Measurements from ENCODE around the gene CDCP2.

Gene CDCP2

DNA sequence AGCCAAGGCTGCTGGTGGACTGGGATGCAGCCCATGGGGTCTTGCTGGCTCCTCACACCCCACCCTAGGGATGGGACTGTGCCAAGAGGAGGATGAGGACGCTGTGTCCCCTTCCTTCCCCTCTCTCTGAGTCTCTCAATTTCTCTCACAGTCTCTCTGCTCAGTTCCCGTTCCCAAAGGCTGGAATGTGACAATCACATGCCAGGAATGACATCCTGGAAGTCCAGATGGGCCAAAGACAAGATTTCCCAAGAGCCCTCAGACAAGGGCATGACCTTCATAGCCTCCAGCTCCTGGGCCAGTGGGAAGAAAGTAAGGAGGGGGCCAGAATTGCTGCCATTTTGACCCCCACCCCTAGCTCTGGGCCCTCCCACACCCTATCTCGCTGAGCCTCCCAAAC is 7.6 kb upstream of the CDCP2 start:
- TF ChIP-seq, protein P1, sequence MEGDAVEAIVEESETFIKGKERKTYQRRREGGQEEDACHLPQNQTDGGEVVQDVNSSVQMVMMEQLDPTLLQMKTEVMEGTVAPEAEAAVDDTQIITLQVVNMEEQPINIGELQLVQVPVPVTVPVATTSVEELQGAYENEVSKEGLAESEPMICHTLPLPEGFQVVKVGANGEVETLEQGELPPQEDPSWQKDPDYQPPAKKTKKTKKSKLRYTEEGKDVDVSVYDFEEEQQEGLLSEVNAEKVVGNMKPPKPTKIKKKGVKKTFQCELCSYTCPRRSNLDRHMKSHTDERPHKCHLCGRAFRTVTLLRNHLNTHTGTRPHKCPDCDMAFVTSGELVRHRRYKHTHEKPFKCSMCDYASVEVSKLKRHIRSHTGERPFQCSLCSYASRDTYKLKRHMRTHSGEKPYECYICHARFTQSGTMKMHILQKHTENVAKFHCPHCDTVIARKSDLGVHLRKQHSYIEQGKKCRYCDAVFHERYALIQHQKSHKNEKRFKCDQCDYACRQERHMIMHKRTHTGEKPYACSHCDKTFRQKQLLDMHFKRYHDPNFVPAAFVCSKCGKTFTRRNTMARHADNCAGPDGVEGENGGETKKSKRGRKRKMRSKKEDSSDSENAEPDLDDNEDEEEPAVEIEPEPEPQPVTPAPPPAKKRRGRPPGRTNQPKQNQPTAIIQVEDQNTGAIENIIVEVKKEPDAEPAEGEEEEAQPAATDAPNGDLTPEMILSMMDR (IDR thresholded peaks at IDR 0.05; ENCODE audit: insufficient read depth, low read length, poor library complexity, severe bottlenecking): no peak
- H3K36me3 ChIP-seq (ENCODE audit: control insufficient read depth, insufficient read depth, low read length): no peaks in the 10 kb centered on the region
- no peak for DNase-seq (ENCODE audit: extremely low read depth, insufficient read length)
- H3K27me3 ChIP-seq (replicated peaks; ENCODE audit: control insufficient read depth, insufficient read depth, low read length): no peaks in the 10 kb centered on the region
- H3K4me3 ChIP-seq (replicated peaks; ENCODE audit: low read depth, low read length): no peak overlapping the region

DNA sequence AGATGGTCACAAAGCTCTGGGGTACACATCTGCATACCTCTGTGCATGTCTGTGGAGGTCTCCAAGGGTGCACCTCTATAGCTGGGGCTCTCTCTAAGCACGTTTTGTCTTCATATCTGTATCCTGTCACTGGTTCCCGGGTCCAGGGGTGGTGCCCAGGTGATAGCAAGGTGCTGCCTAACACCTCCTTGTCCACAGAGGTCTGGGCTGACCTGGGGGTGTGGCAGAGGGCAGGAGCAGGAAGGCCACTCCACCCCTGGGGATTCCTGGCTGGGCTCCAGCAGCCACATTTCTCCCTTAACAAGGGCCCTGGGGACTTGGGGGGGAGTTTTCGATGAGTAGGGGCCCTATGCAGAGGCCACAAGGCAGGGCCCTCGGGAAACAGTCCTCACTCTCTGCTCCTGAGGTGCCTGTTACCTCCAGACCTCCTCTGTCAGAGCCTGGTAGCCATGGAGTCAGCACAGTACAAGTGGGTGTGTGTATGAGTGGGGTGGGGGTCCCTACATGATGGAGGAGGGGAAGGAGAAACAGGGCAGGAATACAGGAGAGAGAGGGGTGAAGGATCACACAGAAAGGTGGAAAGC is 7.0 kb upstream of the CDCP2 start:
- DNase-seq (ENCODE audit: extremely low read depth, insufficient read length): no peak
- TF ChIP-seq, protein P1 (IDR thresholded peaks at IDR 0.05; ENCODE audit: insufficient read depth, low read length, poor library complexity, severe bottlenecking): no peak
- no peaks in the 10 kb centered on the region for H3K36me3 ChIP-seq (ENCODE audit: control insufficient read depth, insufficient read depth, low read length)
- no peak overlapping the region for H3K4me3 ChIP-seq (replicated peaks; ENCODE audit: low read depth, low read length)
- H3K27me3 ChIP-seq (replicated peaks; ENCODE audit: control insufficient read depth, insufficient read depth, low read length): no peaks in the 10 kb centered on the region

DNA sequence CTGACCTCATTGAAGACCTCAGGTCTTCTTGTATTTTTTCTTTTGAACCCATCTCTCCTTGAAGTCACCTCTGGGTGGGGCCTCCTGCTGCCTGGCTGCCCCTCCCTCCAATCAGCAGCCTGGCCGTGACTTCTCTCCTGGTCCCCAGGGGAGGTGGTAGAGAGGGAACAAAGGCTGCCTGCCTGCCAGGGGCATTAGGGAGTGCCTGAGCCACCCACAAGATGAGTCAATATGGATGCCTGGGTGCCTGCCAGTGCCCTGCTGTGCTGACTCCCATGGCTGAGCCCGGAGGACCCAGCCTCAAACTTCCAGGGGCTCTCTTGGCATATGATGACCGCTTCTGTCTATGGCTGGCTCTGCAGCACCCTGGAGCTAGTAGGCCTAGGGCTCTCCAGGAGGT is 5.3 kb upstream of the CDCP2 start:
- H3K36me3 ChIP-seq (ENCODE audit: control insufficient read depth, insufficient read depth, low read length): no peaks in the 10 kb centered on the region
- H3K4me3 ChIP-seq (replicated peaks; ENCODE audit: low read depth, low read length): no peak overlapping the region
- H3K27me3 ChIP-seq (replicated peaks; ENCODE audit: control insufficient read depth, insufficient read depth, low read length): no peaks in the 10 kb centered on the region
- TF ChIP-seq, protein P1 (IDR thresholded peaks at IDR 0.05; ENCODE audit: insufficient read depth, low read length, poor library complexity, severe bottlenecking): no peak
- DNase-seq (ENCODE audit: extremely low read depth, insufficient read length): no peak

DNA sequence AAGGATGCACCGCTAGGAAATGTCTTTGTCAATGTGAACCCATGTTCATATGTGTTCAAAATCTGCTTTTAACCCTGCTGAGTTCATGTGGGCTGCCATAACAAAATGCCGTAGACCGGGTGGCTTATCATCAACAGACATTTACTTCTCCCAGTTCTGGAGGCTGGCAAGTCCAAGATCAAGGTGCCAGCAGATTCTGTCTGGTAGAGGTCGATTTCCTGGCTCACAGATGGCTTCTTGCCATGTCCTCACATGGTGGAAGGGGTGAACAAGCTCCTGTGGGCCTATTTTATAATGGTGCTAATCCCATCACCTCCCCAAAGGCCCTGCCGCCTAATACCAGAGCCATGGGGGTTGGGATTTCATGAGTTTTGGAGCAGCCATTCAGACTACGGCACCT is 4.6 kb upstream of the CDCP2 start:
- TF ChIP-seq, protein P1 (IDR thresholded peaks at IDR 0.05; ENCODE audit: insufficient read depth, low read length, poor library complexity, severe bottlenecking): no peak
- DNase-seq (ENCODE audit: extremely low read depth, insufficient read length): no peak
- Histone ChIP-seq H3K27me3 (replicated peaks; ENCODE audit: control insufficient read depth, insufficient read depth, low read length) (no peaks in the 10 kb centered on the region), H3K4me3 (replicated peaks; ENCODE audit: low read depth, low read length) (no peak overlapping the region), H3K36me3 (ENCODE audit: control insufficient read depth, insufficient read depth, low read length) (no peaks in the 10 kb centered on the region)

DNA sequence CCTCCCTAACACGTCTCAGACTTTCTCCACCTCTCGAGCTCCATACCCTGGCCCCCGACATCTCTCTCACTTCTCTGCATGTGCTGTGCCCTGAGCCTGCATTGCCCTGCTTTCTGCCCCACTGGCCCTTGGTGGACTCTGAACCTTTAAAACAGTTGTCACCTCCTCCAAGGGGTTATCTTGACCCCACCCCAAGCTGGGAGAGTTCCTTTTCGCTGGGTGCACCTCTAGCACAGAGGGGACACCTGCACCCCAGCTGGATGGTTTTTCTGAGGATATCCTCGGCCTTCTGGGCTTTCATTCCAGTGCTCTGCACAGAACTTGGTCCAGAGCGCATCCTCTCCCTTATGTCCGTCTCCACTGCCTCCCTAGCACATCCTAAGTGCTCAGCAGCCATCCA is 4.2 kb upstream of the CDCP2 start:
- Histone ChIP-seq H3K27me3 (replicated peaks; ENCODE audit: control insufficient read depth, insufficient read depth, low read length) (no peaks in the 10 kb centered on the region), H3K36me3 (ENCODE audit: control insufficient read depth, insufficient read depth, low read length) (no peaks in the 10 kb centered on the region), H3K4me3 (replicated peaks; ENCODE audit: low read depth, low read length) (no peak overlapping the region)
- no peak for DNase-seq (ENCODE audit: extremely low read depth, insufficient read length)
- TF ChIP-seq, protein P1 (IDR thresholded peaks at IDR 0.05; ENCODE audit: insufficient read depth, low read length, poor library complexity, severe bottlenecking): no peak

DNA sequence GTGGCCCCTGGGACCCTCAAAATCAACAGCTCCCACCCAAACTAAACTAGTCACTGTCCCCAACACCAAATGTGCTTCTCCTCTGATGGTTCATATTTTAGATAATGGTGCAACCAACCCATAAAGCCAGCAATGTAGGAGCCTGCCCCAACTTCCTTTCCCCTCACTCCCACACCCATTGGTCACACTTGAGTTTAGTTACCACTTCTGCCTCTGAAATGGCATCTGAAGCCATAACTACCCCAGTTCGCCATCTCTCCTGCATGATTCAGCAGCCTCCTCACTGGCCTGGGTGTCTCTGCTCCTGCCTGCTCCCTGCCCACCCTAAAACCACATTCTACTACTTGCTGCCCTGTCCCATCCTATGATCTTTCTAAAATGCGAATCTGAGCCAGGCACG is 3.4 kb upstream of the CDCP2 start:
- no peak for DNase-seq (ENCODE audit: extremely low read depth, insufficient read length)
- TF ChIP-seq, protein P1 (IDR thresholded peaks at IDR 0.05; ENCODE audit: insufficient read depth, low read length, poor library complexity, severe bottlenecking): no peak
- H3K4me3 ChIP-seq (replicated peaks; ENCODE audit: low read depth, low read length): no peak overlapping the region
- no peaks in the 10 kb centered on the region for H3K27me3 ChIP-seq (replicated peaks; ENCODE audit: control insufficient read depth, insufficient read depth, low read length)
- H3K36me3 ChIP-seq (ENCODE audit: control insufficient read depth, insufficient read depth, low read length): no peaks in the 10 kb centered on the region

All from GM06990 (cell line).